Neural progenitor cell (in vitro differentiated cells): ENCODE data around the gene SMCO2. TPM values are rescaled to one million over a fixed set of nuclear protein-coding genes. Genes with fewer than 3 reads are reported as not detected.

ENCODE experiments used
- DNase-seq: peaks from one replicate; pipeline ENCODE4 v3.0.0-alpha.2; 2016; ENCODE audit warnings: low spot score
- H2AFZ ChIP-seq: fragments of 200-600 bp; sonication (generic); replicated peaks from 2 replicates; pipeline ENCODE4 v1.6.1; 2016; ENCODE audit warnings: antibody characterized with exemption
- H3F3A ChIP-seq: fragments of 200-600 bp; sonication (generic); 2 replicates; pipeline ENCODE4 v1.6.1; 2016; ENCODE audit warnings: antibody characterized with exemption, low read depth
- H3K27ac ChIP-seq: fragments of 200-600 bp; sonication (generic); 2 replicates; pipeline ENCODE4 v1.5.1; 2016; ENCODE audit warnings: mild to moderate bottlenecking
- H3K27me3 ChIP-seq: fragments of 200-600 bp; sonication (generic); 2 replicates; pipeline ENCODE4 v1.6.1; 2016; ENCODE audit warnings: mild to moderate bottlenecking, moderate library complexity
- H3K36me3 ChIP-seq: fragments of 200-600 bp; sonication (generic); 2 replicates; pipeline ENCODE4 v1.5.1; 2016
- H3K4me1 ChIP-seq: fragments of 200-600 bp; sonication (generic); 2 replicates; pipeline ENCODE4 v1.6.1; 2016; ENCODE audit warnings: mixed run types
- H3K4me2 ChIP-seq: fragments of 200-600 bp; sonication (generic); 2 replicates; pipeline ENCODE4 v1.6.1; 2016
- H3K4me3 ChIP-seq: fragments of 200-600 bp; sonication (generic); 2 replicates; pipeline ENCODE4 v1.5.1; 2016
- H3K79me2 ChIP-seq: fragments of 200-600 bp; sonication (generic); 2 replicates; pipeline ENCODE4 v1.6.1; 2016; ENCODE audit warnings: low read depth
- H3K9ac ChIP-seq: fragments of 200-600 bp; sonication (generic); 2 replicates; pipeline ENCODE4 v1.6.1; 2016
- H3K9me3 ChIP-seq: fragments of 200-600 bp; sonication (generic); 2 replicates; pipeline ENCODE4 v1.5.1; 2016; ENCODE audit warnings: low read depth
- H4K20me1 ChIP-seq: fragments of 200-600 bp; sonication (generic); 2 replicates; pipeline ENCODE4 v1.6.1; 2016; ENCODE audit warnings: low read depth
- H3K27ac Mint-ChIP-seq: 3 replicates; pipeline ENCODE4 v1.8.0; 2021; ENCODE audit warnings: mixed read lengths
- H3K27me3 Mint-ChIP-seq: 2 replicates; pipeline ENCODE4 v1.8.0; 2022; ENCODE audit warnings: low read depth, mild to moderate bottlenecking, inconsistent platforms, moderate library complexity, mixed read lengths; ENCODE audit not compliant: insufficient read depth
- H3K36me3 Mint-ChIP-seq: 3 replicates; pipeline ENCODE4 v1.8.0; 2021; ENCODE audit warnings: mixed read lengths
- H3K4me1 Mint-ChIP-seq: 3 replicates; pipeline ENCODE4 v1.8.0; 2021; ENCODE audit warnings: mixed read lengths
- H3K4me3 Mint-ChIP-seq: 3 replicates; pipeline ENCODE4 v1.8.0; 2021; ENCODE audit warnings: mild to moderate bottlenecking, moderate library complexity, mixed read lengths
- H3K9me3 Mint-ChIP-seq: 3 replicates; pipeline ENCODE4 v1.8.0; 2020; ENCODE audit warnings: mixed read lengths
- EZH2 ChIP-seq: fragments of 200-600 bp; sonication (generic); IDR thresholded peaks from 2 replicates; pipeline ENCODE4 v1.6.1; 2017; ENCODE audit warnings: antibody characterized with exemption, mild to moderate bottlenecking, moderate library complexity
- EZH2phosphoT487 ChIP-seq: fragments of 200-600 bp; sonication (generic); IDR thresholded peaks from 2 replicates; pipeline ENCODE4 v1.6.1; 2017; ENCODE audit warnings: antibody characterized with exemption
- total RNA-seq: library from RNA; depleted of rRNA; stranded (reverse); fragments of >200 nt; gene quantifications from 2 replicates; pipeline ENCODE4 v1.2.3, GENCODE V29; 2015; ENCODE audit warnings: low replicate concordance
- TF ChIP-seq, protein P1 (sequence below): fragments of 200-600 bp; sonication (generic); IDR thresholded peaks from 2 replicates; pipeline ENCODE4 v1.5.1; 2017; ENCODE audit warnings: antibody characterized with exemption, mild to moderate bottlenecking

Gene SMCO2
- total RNA-seq, 1 donor from 2014 or later, result not detected

- Histone ChIP-seq H4K20me1 (no peaks in the 10 kb centered on the region), H3F3A (peaks cover 11% of the 10 kb centered on the region), H3K9ac (no peak overlapping the region), H3K9me3 (no peaks in the 10 kb centered on the region), H3K4me3 (no peak overlapping the region), H3K79me2 (no peaks in the 10 kb centered on the region), H3K4me1 (peaks cover 19% of the 10 kb centered on the region), H3K27ac (no peak overlapping the region), H3K4me2 (no peak overlapping the region), H3K36me3 (no peaks in the 10 kb centered on the region), H2AFZ (no peak overlapping the region), H3K27me3 (no peaks in the 10 kb centered on the region)
- peaks cover 3% of the 10 kb centered on the region for H3K9me3 Mint-ChIP-seq
- DNase-seq, result no peak
- H3K27ac Mint-ChIP-seq, result no peak overlapping the region
- no peak overlapping the region for H3K4me3 Mint-ChIP-seq
- peaks cover 8% of the 10 kb centered on the region for H3K4me1 Mint-ChIP-seq
- H3K36me3 Mint-ChIP-seq, result no peaks in the 10 kb centered on the region
- TF ChIP-seq, protein P1, sequence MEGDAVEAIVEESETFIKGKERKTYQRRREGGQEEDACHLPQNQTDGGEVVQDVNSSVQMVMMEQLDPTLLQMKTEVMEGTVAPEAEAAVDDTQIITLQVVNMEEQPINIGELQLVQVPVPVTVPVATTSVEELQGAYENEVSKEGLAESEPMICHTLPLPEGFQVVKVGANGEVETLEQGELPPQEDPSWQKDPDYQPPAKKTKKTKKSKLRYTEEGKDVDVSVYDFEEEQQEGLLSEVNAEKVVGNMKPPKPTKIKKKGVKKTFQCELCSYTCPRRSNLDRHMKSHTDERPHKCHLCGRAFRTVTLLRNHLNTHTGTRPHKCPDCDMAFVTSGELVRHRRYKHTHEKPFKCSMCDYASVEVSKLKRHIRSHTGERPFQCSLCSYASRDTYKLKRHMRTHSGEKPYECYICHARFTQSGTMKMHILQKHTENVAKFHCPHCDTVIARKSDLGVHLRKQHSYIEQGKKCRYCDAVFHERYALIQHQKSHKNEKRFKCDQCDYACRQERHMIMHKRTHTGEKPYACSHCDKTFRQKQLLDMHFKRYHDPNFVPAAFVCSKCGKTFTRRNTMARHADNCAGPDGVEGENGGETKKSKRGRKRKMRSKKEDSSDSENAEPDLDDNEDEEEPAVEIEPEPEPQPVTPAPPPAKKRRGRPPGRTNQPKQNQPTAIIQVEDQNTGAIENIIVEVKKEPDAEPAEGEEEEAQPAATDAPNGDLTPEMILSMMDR, result no peak
- no peak for TF ChIP-seq EZH2
- no peak for TF ChIP-seq EZH2phosphoT487
- H3K27me3 Mint-ChIP-seq, result no peaks in the 10 kb centered on the region
Observed at GRCh38 chr12:27436768-27437167, 9.8 kb upstream of the SMCO2 start.

- no peaks in the 10 kb centered on the region for H3K36me3 Mint-ChIP-seq
- Histone ChIP-seq H3K9me3 (no peaks in the 10 kb centered on the region), H3K4me3 (no peak overlapping the region), H3K27ac (no peak overlapping the region), H3F3A (peaks cover 11% of the 10 kb centered on the region), H3K27me3 (no peaks in the 10 kb centered on the region), H3K4me1 (peaks cover 19% of the 10 kb centered on the region), H3K4me2 (no peak overlapping the region), H3K9ac (no peak overlapping the region), H2AFZ (no peak overlapping the region), H4K20me1 (no peaks in the 10 kb centered on the region), H3K79me2 (no peaks in the 10 kb centered on the region), H3K36me3 (no peaks in the 10 kb centered on the region)
- H3K9me3 Mint-ChIP-seq, result peaks cover 3% of the 10 kb centered on the region
- H3K4me1 Mint-ChIP-seq, result peaks cover 8% of the 10 kb centered on the region
- no peak overlapping the region for H3K27ac Mint-ChIP-seq
- no peak for DNase-seq
- H3K27me3 Mint-ChIP-seq, result no peaks in the 10 kb centered on the region
- no peak overlapping the region for H3K4me3 Mint-ChIP-seq
- TF ChIP-seq EZH2phosphoT487, result no peak
- TF ChIP-seq EZH2, result no peak
- TF ChIP-seq, protein P1, result no peak
Observed at GRCh38 chr12:27437839-27438238, 8.7 kb upstream of the SMCO2 start.

DNA sequence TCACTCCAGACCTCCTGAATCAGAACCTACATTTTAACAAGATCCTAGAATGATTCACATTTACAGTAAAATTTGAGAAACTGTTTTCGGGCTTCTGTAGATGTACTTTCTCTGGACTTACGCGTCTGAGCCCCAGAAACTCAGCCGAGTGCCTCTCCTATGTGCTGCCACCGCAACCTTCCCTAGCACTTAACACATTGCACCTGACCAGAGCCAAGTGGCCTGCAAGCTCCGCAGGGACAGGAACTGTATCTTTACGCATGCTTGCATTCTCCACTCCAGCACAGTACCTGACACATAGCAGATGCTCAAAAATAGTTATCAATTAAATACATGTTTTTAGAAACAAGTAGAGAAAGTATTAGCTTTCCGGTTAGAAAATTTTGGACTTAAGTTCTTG, 1.2 kb downstream of the SMCO2 start:
- Histone ChIP-seq H3K9ac (no peak overlapping the region), H3K4me1 (no peaks in the 10 kb centered on the region), H4K20me1 (no peaks in the 10 kb centered on the region), H3K4me3 (no peak overlapping the region), H3K36me3 (no peaks in the 10 kb centered on the region), H3K9me3 (no peaks in the 10 kb centered on the region), H3F3A (no peaks in the 10 kb centered on the region), H2AFZ (no peak overlapping the region), H3K27me3 (no peaks in the 10 kb centered on the region), H3K79me2 (no peaks in the 10 kb centered on the region), H3K4me2 (no peak overlapping the region), H3K27ac (no peak overlapping the region)
- no peak for TF ChIP-seq EZH2
- TF ChIP-seq, protein P1, result no peak
- no peak for TF ChIP-seq EZH2phosphoT487
- no peak overlapping the region for H3K27ac Mint-ChIP-seq
- H3K4me3 Mint-ChIP-seq, result no peak overlapping the region
- peaks cover 3% of the 10 kb centered on the region for H3K9me3 Mint-ChIP-seq
- H3K27me3 Mint-ChIP-seq, result peaks cover 2% of the 10 kb centered on the region
- DNase-seq, result no peak
- no peaks in the 10 kb centered on the region for H3K36me3 Mint-ChIP-seq
- H3K4me1 Mint-ChIP-seq, result no peaks in the 10 kb centered on the region
